ENCODE measurements around the gene E2F7.

The E2F7 gene

DNA sequence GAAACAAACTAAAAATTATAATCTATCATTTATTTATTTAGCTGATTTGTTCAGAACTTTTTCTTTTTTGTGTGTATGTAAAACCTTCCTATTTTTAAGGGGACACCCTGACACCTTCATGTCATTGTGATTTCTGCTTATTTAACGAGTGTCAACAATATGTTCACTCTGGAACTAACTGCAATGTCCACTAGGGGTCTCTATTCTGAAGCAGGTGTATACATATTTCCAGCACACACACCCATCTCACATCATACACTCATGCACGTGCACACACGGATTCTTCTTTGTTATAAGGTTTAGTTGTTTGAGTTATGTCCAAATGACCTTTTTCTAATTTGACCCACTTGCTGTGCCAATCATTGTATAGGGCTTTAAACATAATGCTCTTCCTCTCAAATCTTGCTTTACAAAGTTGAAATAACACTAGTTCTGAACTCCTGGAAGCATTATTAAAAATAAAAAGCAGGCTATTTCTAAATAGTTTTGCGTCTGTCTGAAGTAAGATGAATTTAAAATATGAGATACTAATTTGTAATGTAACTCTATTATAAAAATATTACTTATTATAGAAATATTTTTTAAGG, 15.5 kb downstream of the E2F7 start:
- TF ChIP-seq, protein P1, sequence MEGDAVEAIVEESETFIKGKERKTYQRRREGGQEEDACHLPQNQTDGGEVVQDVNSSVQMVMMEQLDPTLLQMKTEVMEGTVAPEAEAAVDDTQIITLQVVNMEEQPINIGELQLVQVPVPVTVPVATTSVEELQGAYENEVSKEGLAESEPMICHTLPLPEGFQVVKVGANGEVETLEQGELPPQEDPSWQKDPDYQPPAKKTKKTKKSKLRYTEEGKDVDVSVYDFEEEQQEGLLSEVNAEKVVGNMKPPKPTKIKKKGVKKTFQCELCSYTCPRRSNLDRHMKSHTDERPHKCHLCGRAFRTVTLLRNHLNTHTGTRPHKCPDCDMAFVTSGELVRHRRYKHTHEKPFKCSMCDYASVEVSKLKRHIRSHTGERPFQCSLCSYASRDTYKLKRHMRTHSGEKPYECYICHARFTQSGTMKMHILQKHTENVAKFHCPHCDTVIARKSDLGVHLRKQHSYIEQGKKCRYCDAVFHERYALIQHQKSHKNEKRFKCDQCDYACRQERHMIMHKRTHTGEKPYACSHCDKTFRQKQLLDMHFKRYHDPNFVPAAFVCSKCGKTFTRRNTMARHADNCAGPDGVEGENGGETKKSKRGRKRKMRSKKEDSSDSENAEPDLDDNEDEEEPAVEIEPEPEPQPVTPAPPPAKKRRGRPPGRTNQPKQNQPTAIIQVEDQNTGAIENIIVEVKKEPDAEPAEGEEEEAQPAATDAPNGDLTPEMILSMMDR (IDR thresholded peaks at IDR 0.05; ENCODE audit: low read length), result peak; percentile 80
- no peak for TF ChIP-seq EZH2 (IDR thresholded peaks at IDR 0.05; ENCODE audit: borderline replicate concordance, low read length)
- Histone ChIP-seq H3K4me2 (ENCODE audit: low read length) (no peak overlapping the region), H3K27ac (ENCODE audit: low read depth, low read length, poor library complexity, severe bottlenecking) (no peak overlapping the region), H3K36me3 (ENCODE audit: insufficient read depth, low read length) (peaks cover 76% of the 10 kb centered on the region), H3K27me3 (ENCODE audit: insufficient read depth, low read length) (no peaks in the 10 kb centered on the region), H3K9me2 (ENCODE audit: low read depth, low read length) (no peaks in the 10 kb centered on the region), H3K4me3 (ENCODE audit: low read depth, low read length, poor library complexity, severe bottlenecking) (no peak overlapping the region), H3K79me2 (ENCODE audit: insufficient read depth, low read length) (no peaks in the 10 kb centered on the region), H3K9ac (ENCODE audit: low read length) (no peak overlapping the region), H4K20me1 (ENCODE audit: insufficient read depth, low read length) (no peaks in the 10 kb centered on the region), H3K9me3 (ENCODE audit: low read length) (no peaks in the 10 kb centered on the region), H3K4me1 (ENCODE audit: insufficient read depth, low read length, severe bottlenecking) (no peaks in the 10 kb centered on the region), H2AFZ (ENCODE audit: low read length) (no peak overlapping the region), H3F3A (ENCODE audit: insufficient read depth, low read length) (no peaks in the 10 kb centered on the region)

- peaks cover 76% of the 10 kb centered on the region for H3K36me3 ChIP-seq (ENCODE audit: insufficient read depth, low read length)
- no peak overlapping the region for H2AFZ ChIP-seq (ENCODE audit: low read length)
- no peaks in the 10 kb centered on the region for H3K9me3 ChIP-seq (ENCODE audit: low read length)
- H3K9me2 ChIP-seq (ENCODE audit: low read depth, low read length), result no peaks in the 10 kb centered on the region
- H3K4me1 ChIP-seq (ENCODE audit: insufficient read depth, low read length, severe bottlenecking), result no peaks in the 10 kb centered on the region
- no peak overlapping the region for H3K4me3 ChIP-seq (ENCODE audit: low read depth, low read length, poor library complexity, severe bottlenecking)
- H3K79me2 ChIP-seq (ENCODE audit: insufficient read depth, low read length), result no peaks in the 10 kb centered on the region
- no peak overlapping the region for H3K9ac ChIP-seq (ENCODE audit: low read length)
- H4K20me1 ChIP-seq (ENCODE audit: insufficient read depth, low read length), result no peaks in the 10 kb centered on the region
- no peak for TF ChIP-seq EZH2 (IDR thresholded peaks at IDR 0.05; ENCODE audit: borderline replicate concordance, low read length)
- TF ChIP-seq, protein P1 (IDR thresholded peaks at IDR 0.05; ENCODE audit: low read length), result no peak
- H3K4me2 ChIP-seq (ENCODE audit: low read length), result no peak overlapping the region
- no peaks in the 10 kb centered on the region for H3K27me3 ChIP-seq (ENCODE audit: insufficient read depth, low read length)
- H3F3A ChIP-seq (ENCODE audit: insufficient read depth, low read length), result no peaks in the 10 kb centered on the region
- no peak overlapping the region for H3K27ac ChIP-seq (ENCODE audit: low read depth, low read length, poor library complexity, severe bottlenecking)
These were observed 17.8 kb downstream of the E2F7 start for GRCh38 chr12:77047341-77048109.

- H3K27me3 ChIP-seq (ENCODE audit: insufficient read depth, low read length), result no peaks in the 10 kb centered on the region
- no peak overlapping the region for H3K27ac ChIP-seq (ENCODE audit: low read depth, low read length, poor library complexity, severe bottlenecking)
- TF ChIP-seq, protein P1 (IDR thresholded peaks at IDR 0.05; ENCODE audit: low read length), result no peak
- no peak for TF ChIP-seq EZH2 (IDR thresholded peaks at IDR 0.05; ENCODE audit: borderline replicate concordance, low read length)
- H3K4me1 ChIP-seq (ENCODE audit: insufficient read depth, low read length, severe bottlenecking), result no peaks in the 10 kb centered on the region
- H3K4me3 ChIP-seq (ENCODE audit: low read depth, low read length, poor library complexity, severe bottlenecking), result no peak overlapping the region
- no peaks in the 10 kb centered on the region for H3K9me3 ChIP-seq (ENCODE audit: low read length)
- H3K36me3 ChIP-seq (ENCODE audit: insufficient read depth, low read length), result peaks cover 82% of the 10 kb centered on the region
- no peak overlapping the region for H2AFZ ChIP-seq (ENCODE audit: low read length)
- no peaks in the 10 kb centered on the region for H3K9me2 ChIP-seq (ENCODE audit: low read depth, low read length)
- no peak overlapping the region for H3K4me2 ChIP-seq (ENCODE audit: low read length)
- no peaks in the 10 kb centered on the region for H4K20me1 ChIP-seq (ENCODE audit: insufficient read depth, low read length)
- H3F3A ChIP-seq (ENCODE audit: insufficient read depth, low read length), result no peaks in the 10 kb centered on the region
- H3K9ac ChIP-seq (ENCODE audit: low read length), result no peak overlapping the region
- no peaks in the 10 kb centered on the region for H3K79me2 ChIP-seq (ENCODE audit: insufficient read depth, low read length)
These were observed 18.9 kb downstream of the E2F7 start for GRCh38 chr12:77046468-77046867.

All from OCI-LY1 (cell line).